ENCODE results near the gene CLPSL1.

DNA sequence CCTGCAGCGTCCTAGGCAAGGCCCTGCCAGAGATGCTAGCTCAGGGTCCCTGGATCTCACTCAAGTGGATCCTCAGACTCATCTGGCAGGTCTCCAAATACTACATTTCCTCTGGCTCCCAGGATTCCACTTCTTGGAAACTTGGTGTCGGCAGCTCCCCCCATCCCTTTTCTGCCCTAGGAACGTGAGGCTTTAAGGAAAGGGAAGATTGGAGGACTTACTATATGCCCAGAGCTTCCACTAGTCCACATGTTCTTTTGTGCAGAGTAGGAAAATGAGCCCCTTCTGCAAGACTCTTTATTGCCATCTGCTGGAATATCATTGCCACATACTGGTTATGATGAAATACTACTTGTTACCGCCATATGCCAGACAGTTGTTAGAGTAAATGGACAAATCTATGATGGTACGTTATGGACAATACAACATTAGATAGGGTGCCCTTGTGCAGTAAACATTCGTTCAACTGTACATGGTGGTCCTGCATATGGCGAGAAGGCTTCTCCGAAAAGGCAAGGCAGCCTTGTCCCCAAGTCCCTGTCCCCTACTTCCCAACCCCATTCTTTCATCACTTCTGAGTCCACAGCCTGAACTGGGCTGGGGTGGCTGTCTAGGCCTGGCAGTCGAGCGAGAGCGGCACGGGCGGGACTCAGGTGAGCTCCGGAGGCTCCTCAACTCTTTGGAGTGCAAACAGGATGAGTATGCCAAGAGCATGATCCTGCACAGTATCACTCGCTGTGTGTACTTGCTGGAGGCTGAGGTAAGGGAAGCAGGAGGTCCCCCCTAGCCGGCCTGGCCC, 43.2 kb upstream of the CLPSL1 start:
- TF ChIP-seq, protein P1, sequence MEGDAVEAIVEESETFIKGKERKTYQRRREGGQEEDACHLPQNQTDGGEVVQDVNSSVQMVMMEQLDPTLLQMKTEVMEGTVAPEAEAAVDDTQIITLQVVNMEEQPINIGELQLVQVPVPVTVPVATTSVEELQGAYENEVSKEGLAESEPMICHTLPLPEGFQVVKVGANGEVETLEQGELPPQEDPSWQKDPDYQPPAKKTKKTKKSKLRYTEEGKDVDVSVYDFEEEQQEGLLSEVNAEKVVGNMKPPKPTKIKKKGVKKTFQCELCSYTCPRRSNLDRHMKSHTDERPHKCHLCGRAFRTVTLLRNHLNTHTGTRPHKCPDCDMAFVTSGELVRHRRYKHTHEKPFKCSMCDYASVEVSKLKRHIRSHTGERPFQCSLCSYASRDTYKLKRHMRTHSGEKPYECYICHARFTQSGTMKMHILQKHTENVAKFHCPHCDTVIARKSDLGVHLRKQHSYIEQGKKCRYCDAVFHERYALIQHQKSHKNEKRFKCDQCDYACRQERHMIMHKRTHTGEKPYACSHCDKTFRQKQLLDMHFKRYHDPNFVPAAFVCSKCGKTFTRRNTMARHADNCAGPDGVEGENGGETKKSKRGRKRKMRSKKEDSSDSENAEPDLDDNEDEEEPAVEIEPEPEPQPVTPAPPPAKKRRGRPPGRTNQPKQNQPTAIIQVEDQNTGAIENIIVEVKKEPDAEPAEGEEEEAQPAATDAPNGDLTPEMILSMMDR (IDR thresholded peaks at IDR 0.05): peak; percentile 85
- TF ChIP-seq POLR2AphosphoS5 (IDR thresholded peaks at IDR 0.05; ENCODE audit: low read depth, low read length) (no peak), SIN3A (IDR thresholded peaks at IDR 0.05; ENCODE audit: borderline replicate concordance, insufficient read depth, low read depth, low read length) (no peak)
- TF ChIP-seq, protein P2, sequence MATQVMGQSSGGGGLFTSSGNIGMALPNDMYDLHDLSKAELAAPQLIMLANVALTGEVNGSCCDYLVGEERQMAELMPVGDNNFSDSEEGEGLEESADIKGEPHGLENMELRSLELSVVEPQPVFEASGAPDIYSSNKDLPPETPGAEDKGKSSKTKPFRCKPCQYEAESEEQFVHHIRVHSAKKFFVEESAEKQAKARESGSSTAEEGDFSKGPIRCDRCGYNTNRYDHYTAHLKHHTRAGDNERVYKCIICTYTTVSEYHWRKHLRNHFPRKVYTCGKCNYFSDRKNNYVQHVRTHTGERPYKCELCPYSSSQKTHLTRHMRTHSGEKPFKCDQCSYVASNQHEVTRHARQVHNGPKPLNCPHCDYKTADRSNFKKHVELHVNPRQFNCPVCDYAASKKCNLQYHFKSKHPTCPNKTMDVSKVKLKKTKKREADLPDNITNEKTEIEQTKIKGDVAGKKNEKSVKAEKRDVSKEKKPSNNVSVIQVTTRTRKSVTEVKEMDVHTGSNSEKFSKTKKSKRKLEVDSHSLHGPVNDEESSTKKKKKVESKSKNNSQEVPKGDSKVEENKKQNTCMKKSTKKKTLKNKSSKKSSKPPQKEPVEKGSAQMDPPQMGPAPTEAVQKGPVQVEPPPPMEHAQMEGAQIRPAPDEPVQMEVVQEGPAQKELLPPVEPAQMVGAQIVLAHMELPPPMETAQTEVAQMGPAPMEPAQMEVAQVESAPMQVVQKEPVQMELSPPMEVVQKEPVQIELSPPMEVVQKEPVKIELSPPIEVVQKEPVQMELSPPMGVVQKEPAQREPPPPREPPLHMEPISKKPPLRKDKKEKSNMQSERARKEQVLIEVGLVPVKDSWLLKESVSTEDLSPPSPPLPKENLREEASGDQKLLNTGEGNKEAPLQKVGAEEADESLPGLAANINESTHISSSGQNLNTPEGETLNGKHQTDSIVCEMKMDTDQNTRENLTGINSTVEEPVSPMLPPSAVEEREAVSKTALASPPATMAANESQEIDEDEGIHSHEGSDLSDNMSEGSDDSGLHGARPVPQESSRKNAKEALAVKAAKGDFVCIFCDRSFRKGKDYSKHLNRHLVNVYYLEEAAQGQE (IDR thresholded peaks at IDR 0.05; ENCODE audit: insufficient read depth in 1 of 2, low read depth in 2 of 2, low read length in 1 of 2): no peak
